HUES48 (cell line): ENCODE data around the gene B3GAT3.

ENCODE experiments used
- H3K27ac ChIP-seq: one replicate; pipeline ENCODE4 v1.7.0; 2013; ENCODE audit warnings: low read depth, low read length, inconsistent platforms
- H3K27me3 ChIP-seq: 2 replicates; pipeline ENCODE4 v1.6.1; 2013; ENCODE audit warnings: mild to moderate bottlenecking, low read length; ENCODE audit not compliant: control insufficient read depth, insufficient read depth
- H3K36me3 ChIP-seq: 2 replicates; pipeline ENCODE4 v1.6.1; 2013; ENCODE audit warnings: low read length; ENCODE audit not compliant: control insufficient read depth, insufficient read depth
- H3K4me1 ChIP-seq: 2 replicates; pipeline ENCODE4 v1.6.1; 2013; ENCODE audit warnings: mild to moderate bottlenecking, low read length; ENCODE audit not compliant: control insufficient read depth, insufficient read depth
- H3K4me3 ChIP-seq: 2 replicates; pipeline ENCODE4 v1.5.1; 2013; ENCODE audit warnings: mild to moderate bottlenecking, low read depth, low read length
- H3K9ac ChIP-seq: 2 replicates; pipeline ENCODE4 v1.6.1; 2013; ENCODE audit warnings: mild to moderate bottlenecking, low read depth, low read length, moderate library complexity
- H3K9me3 ChIP-seq: 2 replicates; pipeline ENCODE4 v1.6.1; 2013; ENCODE audit warnings: low read length; ENCODE audit not compliant: control insufficient read depth, insufficient read depth

The B3GAT3 gene

DNA sequence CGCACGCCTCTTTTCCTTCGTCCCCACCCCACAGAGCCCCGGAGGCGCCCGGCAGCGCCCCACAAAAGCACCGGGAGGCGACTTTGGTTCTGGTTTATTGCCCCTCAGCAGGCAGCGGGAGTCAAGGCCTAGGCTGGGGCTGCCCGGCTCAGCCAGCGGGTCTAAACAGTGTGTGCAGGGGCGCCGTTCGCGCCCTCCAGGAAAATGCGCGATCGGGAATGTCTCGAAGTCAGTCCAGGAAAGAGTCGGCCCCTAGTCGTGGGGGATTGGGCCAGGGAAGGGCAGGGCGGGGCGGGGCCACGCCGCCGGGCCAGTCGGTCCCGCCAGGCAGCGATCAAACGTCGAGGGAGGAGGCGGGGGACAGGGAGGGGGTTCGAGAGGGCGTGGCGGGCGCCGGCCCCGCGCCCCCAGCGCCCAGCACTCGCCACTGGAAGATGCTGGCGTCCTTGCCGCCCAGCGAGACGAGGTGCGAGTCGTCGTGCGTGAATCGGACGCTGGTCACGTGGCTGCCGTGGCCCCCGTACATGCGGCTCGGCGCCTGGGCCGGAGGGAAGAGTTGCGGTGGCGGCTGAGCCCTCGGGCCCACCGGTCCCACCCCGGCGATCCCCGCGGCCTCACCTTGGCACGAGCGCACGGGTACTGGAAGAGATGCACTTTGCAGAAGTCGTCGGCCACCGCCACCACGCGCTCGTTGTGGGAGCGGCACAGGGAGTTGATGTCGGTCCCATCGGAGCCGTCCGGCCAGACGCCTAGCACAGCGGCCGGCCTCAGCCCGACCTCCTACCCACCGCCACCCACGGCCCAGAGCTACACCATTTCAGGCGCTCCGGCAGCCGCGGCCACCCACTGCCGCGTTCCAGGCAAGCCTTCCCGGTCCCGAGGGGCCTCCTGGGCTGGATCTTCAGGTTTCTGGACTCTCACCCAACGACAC is 19.4 kb downstream of the B3GAT3 start:
- no peaks in the 10 kb centered on the region for H3K9me3 ChIP-seq
- H3K9ac ChIP-seq = peak overlapping the region; percentile 43; the same call in 1 of the 2 replicates
- peak overlapping the region; percentile 95 for H3K27ac ChIP-seq
- H3K27me3 ChIP-seq = peaks cover 17% of the 10 kb centered on the region
- peaks cover 21% of the 10 kb centered on the region for H3K36me3 ChIP-seq
- H3K4me1 ChIP-seq = peaks cover 21% of the 10 kb centered on the region
- peak overlapping the region; percentile 87 for H3K4me3 ChIP-seq

DNA sequence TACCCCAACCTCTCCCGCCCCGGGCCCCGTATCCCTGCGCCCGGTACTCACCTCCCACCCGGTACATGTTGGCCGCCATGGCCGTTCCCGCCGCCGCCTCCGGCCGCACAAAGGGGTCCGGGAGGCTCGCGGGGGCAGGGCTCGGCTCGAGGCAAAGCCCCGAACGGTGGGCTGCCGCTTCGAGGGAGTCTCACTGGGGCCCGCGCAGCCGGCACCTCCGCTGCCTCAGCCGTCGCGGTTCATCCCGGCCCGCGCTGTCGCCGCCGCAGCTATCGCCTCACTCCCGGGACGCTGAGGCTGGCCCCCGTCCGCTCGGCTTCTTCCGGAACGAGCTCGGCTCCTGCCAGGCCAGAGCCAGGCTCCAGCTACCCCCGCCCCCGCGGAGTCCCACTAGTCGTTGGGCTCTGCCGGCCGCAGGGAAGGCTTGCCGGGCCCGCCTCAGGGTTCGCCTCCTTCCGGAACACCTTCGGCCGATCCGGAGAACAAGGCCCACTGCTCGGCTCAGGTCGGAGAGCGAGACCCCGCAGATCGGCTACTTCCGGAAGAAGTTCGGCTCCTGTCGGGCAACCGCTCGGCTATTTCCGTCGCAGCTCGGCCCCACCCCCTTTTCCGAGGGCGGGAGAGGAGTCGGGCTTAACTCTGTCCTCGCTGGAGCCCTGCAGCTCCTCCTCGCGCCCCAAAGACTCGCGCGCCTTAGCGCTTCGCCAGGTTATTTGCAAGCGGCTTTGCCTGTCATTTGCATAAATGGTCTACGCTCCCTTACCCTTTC is 20.2 kb downstream of the B3GAT3 start, which contains the start of gene MTA2:
Gene MTA2, minus strand, starts transcription at position 494 of the 769 bp plus-strand sequence. Its CDS starts 415 bp downstream, at position 79.
- Histone ChIP-seq H3K36me3 (peaks cover 27% of the 10 kb centered on the region), H3K4me1 (peaks cover 17% of the 10 kb centered on the region), H3K27ac (peak within 1 kb of the TSS; percentile 95)

DNA sequence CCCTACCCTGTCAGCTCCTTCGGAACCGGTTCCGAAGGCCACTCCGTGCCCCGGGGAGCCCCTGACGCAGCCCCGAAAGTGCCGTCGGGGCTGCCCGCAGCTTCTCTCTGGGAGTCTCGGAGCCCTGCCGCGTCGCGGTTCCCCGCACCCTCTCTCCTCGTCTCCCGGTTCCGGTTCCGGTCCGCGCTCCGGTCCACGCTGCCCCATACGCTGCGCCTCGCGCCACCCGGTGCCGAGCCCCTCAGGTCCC is 20.7 kb downstream of the B3GAT3 start:
- peaks cover 17% of the 10 kb centered on the region for H3K27me3 ChIP-seq
- no peaks in the 10 kb centered on the region for H3K9me3 ChIP-seq
- peaks cover 33% of the 10 kb centered on the region for H3K36me3 ChIP-seq
- H3K27ac ChIP-seq = peak overlapping the region; percentile 95
- peak overlapping the region; percentile 87 for H3K4me3 ChIP-seq
- peaks cover 17% of the 10 kb centered on the region for H3K4me1 ChIP-seq
- H3K9ac ChIP-seq = peak overlapping the region; percentile 94

More for the DNA sequence above, 20.2 kb downstream of the B3GAT3 start, which contains the start of gene MTA2:
- peak within 1 kb of the TSS; percentile 87 for H3K4me3 ChIP-seq
- H3K27me3 ChIP-seq = peaks cover 17% of the 10 kb centered on the region
- no peaks in the 10 kb centered on the region for H3K9me3 ChIP-seq
- peak within 1 kb of the TSS; percentile 94 for H3K9ac ChIP-seq

DNA sequence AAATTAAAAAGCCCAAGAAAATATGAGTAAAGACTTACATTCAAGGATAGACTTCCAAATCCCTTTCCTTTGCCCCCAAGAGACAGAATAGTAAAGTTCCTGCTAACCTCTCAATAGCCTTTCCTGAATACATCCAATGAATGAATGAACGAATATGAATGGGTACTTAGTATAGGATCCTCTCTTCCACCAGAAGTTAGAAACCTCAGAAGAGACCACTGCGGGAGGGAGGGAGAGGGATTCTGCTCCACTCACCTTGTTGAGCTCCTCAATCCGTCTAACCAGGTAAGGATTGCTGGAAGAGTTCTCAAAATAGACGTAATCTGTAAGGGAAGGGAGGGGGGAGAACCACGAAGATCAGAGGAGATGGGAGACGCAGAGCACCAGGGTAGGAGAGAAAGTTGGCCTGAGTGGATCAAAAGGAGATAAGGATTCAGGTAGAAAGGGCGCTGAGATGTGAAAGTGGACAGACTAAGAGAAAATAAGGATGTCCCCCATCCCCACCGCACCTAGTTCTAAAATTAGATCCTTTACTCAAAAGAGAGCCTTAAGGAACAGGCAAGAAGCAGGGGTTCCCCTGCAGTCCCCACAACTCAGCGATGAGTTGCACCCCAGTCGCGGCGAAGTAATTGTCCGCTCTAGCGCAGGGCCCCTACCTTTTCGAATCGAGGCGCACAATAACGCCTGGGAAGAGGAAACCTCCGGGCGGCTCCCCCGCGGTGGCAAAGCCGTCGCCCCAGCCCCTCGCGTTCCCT is 21.2 kb downstream of the B3GAT3 start:
- Histone ChIP-seq H3K9ac (peak overlapping the region; percentile 94), H3K27ac (peak overlapping the region; percentile 95), H3K27me3 (peaks cover 17% of the 10 kb centered on the region), H3K4me3 (peak overlapping the region; percentile 87), H3K4me1 (peaks cover 17% of the 10 kb centered on the region), H3K36me3 (peaks cover 38% of the 10 kb centered on the region), H3K9me3 (no peaks in the 10 kb centered on the region)

DNA sequence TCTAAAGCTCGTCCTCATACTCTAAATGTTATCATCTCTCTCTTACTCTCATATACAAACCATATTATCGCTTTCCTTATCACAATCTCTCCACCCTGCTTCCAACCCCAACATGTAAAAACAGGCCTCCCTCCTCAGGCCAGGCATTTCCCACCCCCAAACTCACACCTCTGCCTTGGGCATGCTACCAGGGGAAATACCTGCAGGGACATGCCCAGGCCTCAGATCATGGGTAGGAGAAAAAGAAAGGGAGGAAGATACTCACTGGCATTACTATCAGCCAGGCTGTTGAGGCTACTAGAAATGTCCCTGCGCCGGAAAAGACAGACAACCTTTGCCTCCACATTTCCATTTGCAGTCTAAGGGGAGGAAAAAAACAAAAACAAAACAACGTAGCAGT is 21.9 kb downstream of the B3GAT3 start:
- Histone ChIP-seq H3K4me1 (peaks cover 17% of the 10 kb centered on the region), H3K27ac (no peak overlapping the region), H3K9ac (no peak overlapping the region)

DNA sequence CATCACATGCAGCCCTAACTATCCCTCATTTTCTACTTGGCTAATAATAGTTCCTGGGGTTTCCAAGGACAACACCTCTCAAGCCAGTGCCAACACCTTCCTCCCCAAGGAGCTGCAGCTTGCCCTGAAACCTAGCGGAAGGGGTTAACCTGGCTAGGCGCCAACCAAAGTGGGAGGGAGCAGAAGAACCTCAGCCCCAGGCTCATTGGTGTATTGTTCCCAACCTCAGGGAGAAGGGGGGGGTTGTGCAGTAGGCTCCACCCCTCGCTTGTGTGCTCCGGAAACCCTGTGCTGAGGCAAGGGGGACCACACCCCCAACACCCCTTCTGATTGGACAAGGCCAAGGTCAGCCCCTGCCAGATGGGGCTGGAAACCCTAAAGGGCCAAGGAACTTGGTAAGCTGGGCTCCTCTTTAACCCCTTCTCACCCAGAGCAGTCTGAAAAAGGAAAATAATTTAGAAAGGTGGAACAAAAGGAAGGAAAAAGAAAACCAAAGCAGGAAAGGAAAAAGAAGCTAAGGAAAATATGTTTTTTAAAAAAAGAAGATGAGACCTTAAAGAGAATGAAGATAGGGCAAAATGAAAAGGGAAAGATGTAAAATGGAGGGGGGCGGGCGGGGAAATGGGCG is 22.6 kb downstream of the B3GAT3 start:
- H3K9me3 ChIP-seq = no peaks in the 10 kb centered on the region
- no peak overlapping the region for H3K9ac ChIP-seq
- no peak overlapping the region for H3K27ac ChIP-seq
- H3K36me3 ChIP-seq = peaks cover 51% of the 10 kb centered on the region
- peaks cover 17% of the 10 kb centered on the region for H3K27me3 ChIP-seq
- H3K4me1 ChIP-seq = peaks cover 17% of the 10 kb centered on the region
- peak overlapping the region; percentile 25; the same call in 1 of the 2 replicates for H3K4me3 ChIP-seq

More for the DNA sequence above, 21.9 kb downstream of the B3GAT3 start:
- Histone ChIP-seq H3K27me3 (peaks cover 17% of the 10 kb centered on the region), H3K9me3 (no peaks in the 10 kb centered on the region), H3K4me3 (peak overlapping the region; percentile 87), H3K36me3 (peaks cover 44% of the 10 kb centered on the region)

DNA sequence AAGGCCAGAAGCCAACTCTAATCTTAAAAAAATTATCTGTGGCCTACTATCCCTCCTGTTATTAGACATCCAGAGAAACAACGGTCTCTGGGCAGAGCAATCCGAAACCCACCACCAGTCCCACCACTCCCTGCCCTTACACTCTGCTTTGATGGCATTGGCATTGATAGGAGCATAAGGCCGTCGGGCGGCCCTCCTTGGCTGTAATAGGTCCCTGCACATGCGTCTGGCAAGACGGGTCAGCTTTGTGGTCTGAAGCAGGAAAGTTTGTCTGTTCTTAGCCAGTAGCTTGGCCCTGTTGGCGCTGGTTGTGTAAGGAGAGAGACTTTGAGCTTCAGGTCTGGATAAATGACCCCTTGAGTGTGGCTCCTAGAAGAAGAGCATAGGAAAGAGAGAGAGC is 26.7 kb downstream of the B3GAT3 start:
- Histone ChIP-seq H3K4me1 (peaks cover 20% of the 10 kb centered on the region), H3K36me3 (peaks cover 56% of the 10 kb centered on the region), H3K4me3 (no peak overlapping the region), H3K9me3 (no peaks in the 10 kb centered on the region), H3K27me3 (no peaks in the 10 kb centered on the region), H3K27ac (no peak overlapping the region), H3K9ac (no peak overlapping the region)

DNA sequence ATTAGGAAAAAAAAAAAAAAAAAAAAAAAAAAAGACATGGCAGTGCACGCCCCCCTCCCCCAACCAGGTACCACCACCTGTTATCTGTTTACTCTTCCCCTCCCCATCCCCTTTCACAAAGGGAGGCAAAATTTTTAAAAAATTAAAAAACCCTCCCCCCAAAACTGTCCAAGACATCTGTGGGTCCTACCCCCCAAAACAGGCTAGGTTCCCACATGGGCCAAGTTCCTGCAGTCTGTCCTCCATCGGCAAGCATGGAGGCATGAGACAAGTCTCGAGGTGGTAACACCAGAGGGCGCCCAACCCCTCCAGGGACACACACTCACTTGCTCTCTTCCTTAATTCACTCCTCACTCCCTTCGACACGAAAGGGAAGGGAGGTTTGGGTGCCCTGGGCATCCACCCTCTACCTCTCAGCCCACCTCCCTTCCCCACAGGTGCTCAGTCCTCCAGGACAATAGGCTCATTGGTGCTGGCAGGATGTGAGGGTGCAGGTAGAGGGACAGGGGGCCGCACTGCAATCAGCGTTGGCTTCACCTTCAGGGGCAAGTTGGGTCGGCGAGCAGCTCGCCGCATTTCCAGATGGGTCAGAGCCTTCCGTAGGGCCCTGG is 28.2 kb downstream of the B3GAT3 start:
- Histone ChIP-seq H3K27ac (no peak overlapping the region), H3K4me1 (peaks cover 9% of the 10 kb centered on the region; the same call in 1 of the 2 replicates), H3K9me3 (no peaks in the 10 kb centered on the region), H3K27me3 (no peaks in the 10 kb centered on the region), H3K9ac (no peak overlapping the region), H3K36me3 (peaks cover 53% of the 10 kb centered on the region), H3K4me3 (no peak overlapping the region)

DNA sequence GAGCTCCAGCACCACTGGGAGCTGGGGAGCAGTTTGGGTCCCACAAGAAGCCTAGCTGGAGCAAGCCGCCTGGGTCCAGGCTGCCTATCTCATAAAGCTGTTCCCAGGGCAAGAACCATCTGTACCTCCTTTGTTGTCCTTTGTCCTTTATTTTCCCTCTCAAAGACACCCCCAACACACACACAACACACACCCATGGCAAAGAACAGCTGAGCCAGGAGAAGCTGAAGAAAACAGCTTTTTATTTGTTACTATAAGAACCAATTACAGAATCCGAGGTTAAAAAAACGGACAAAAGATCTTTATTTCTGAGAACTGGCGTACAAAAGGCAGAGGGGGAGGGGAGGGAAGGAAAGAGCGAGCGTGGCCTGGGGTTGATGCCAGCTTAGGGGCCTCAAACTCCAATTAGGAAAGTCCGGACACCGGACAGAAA is 28.8 kb downstream of the B3GAT3 start:
- Histone ChIP-seq H3K36me3 (peaks cover 53% of the 10 kb centered on the region), H3K9ac (no peak overlapping the region), H3K9me3 (no peaks in the 10 kb centered on the region), H3K27me3 (no peaks in the 10 kb centered on the region), H3K27ac (no peak overlapping the region), H3K4me3 (no peak overlapping the region), H3K4me1 (peaks cover 9% of the 10 kb centered on the region; the same call in 1 of the 2 replicates)
